ENCODE results near the gene IQSEC1.

The IQSEC1 gene

DNA sequence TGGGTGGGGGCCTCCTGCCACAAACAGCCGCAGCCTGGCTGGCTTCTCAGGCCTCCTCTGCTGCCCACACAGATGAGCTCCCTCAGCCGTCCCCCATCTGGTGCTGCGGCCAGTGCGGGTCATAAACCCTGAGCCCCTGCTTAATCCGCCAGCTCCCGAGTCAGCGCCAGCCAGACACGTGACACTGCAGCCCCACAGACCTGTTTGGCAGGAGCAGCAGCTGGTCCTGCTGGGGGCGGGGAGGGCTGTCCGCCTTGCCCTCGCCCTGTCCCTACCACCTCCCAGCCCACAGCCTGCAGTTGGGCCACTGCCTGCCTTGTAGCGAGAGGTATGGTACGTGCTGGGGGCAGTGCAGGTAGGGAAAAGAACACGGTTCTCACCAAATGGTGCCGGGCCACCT lies 86.2 kb downstream of the IQSEC1 start:
- no peak overlapping the region for H3K9ac ChIP-seq (ENCODE audit: low read length)
- H3K9me2 ChIP-seq (replicated peaks; ENCODE audit: insufficient read depth, low read length) = no peaks in the 10 kb centered on the region
- H3K27me3 ChIP-seq (ENCODE audit: low read length) = no peaks in the 10 kb centered on the region
- no peak overlapping the region for H3K27ac ChIP-seq (ENCODE audit: low read depth, low read length)
- H2AFZ ChIP-seq (ENCODE audit: low read depth, low read length, severe bottlenecking) = no peak overlapping the region
- no peak for TF ChIP-seq EZH2phosphoT487 (conservative IDR thresholded peaks at IDR 0.05; ENCODE audit: low read length)
- TF ChIP-seq, protein P1, sequence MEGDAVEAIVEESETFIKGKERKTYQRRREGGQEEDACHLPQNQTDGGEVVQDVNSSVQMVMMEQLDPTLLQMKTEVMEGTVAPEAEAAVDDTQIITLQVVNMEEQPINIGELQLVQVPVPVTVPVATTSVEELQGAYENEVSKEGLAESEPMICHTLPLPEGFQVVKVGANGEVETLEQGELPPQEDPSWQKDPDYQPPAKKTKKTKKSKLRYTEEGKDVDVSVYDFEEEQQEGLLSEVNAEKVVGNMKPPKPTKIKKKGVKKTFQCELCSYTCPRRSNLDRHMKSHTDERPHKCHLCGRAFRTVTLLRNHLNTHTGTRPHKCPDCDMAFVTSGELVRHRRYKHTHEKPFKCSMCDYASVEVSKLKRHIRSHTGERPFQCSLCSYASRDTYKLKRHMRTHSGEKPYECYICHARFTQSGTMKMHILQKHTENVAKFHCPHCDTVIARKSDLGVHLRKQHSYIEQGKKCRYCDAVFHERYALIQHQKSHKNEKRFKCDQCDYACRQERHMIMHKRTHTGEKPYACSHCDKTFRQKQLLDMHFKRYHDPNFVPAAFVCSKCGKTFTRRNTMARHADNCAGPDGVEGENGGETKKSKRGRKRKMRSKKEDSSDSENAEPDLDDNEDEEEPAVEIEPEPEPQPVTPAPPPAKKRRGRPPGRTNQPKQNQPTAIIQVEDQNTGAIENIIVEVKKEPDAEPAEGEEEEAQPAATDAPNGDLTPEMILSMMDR (IDR thresholded peaks at IDR 0.05; ENCODE audit: insufficient read depth, low read length, poor library complexity, severe bottlenecking) = no peak
- no peaks in the 10 kb centered on the region for H3K9me3 ChIP-seq (ENCODE audit: insufficient read depth, low read length)
- H3K79me2 ChIP-seq (ENCODE audit: insufficient read depth, low read length) = no peaks in the 10 kb centered on the region
- H3K4me3 ChIP-seq (ENCODE audit: insufficient read depth, low read length, poor library complexity, severe bottlenecking) = no peak overlapping the region
- no peaks in the 10 kb centered on the region for H3K36me3 ChIP-seq (ENCODE audit: low read length)
- no peaks in the 10 kb centered on the region for H3F3A ChIP-seq (ENCODE audit: insufficient read depth)
- H4K20me1 ChIP-seq (ENCODE audit: low read depth, low read length) = no peaks in the 10 kb centered on the region
- no peak overlapping the region for H3K4me2 ChIP-seq (ENCODE audit: low read depth, low read length, poor library complexity, severe bottlenecking)

DNA sequence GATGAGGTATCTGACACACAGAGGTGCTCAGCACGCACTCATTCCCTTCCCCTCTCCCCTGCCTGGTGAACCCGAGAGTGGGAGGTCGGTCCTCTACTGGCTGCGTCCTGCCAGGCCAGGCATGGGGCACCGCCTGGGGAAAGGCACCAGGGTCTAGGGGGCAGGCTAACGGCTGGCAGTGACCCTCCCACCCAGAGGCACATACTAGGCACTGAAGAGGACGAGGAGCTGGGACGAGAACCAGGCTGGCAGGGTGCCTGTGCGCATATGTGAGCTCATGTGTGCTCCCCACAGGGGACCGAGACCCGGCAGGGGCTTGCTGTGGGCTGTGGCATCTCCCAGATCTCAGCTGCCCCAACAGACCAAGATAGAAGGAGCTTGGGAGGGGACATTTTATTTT lies 86.7 kb downstream of the IQSEC1 start:
- no peak for TF ChIP-seq EZH2phosphoT487 (conservative IDR thresholded peaks at IDR 0.05; ENCODE audit: low read length)
- TF ChIP-seq, protein P1 (IDR thresholded peaks at IDR 0.05; ENCODE audit: insufficient read depth, low read length, poor library complexity, severe bottlenecking) = no peak
- no peaks in the 10 kb centered on the region for H3K36me3 ChIP-seq (ENCODE audit: low read length)
- no peak overlapping the region for H3K27ac ChIP-seq (ENCODE audit: low read depth, low read length)
- H2AFZ ChIP-seq (ENCODE audit: low read depth, low read length, severe bottlenecking) = no peak overlapping the region
- no peak overlapping the region for H3K4me3 ChIP-seq (ENCODE audit: insufficient read depth, low read length, poor library complexity, severe bottlenecking)
- H3K79me2 ChIP-seq (ENCODE audit: insufficient read depth, low read length) = no peaks in the 10 kb centered on the region
- H3F3A ChIP-seq (ENCODE audit: insufficient read depth) = no peaks in the 10 kb centered on the region
- H3K27me3 ChIP-seq (ENCODE audit: low read length) = no peaks in the 10 kb centered on the region
- H3K4me2 ChIP-seq (ENCODE audit: low read depth, low read length, poor library complexity, severe bottlenecking) = no peak overlapping the region
- H3K9me2 ChIP-seq (replicated peaks; ENCODE audit: insufficient read depth, low read length) = no peaks in the 10 kb centered on the region
- H3K9ac ChIP-seq (ENCODE audit: low read length) = no peak overlapping the region
- no peaks in the 10 kb centered on the region for H3K9me3 ChIP-seq (ENCODE audit: insufficient read depth, low read length)
- H4K20me1 ChIP-seq (ENCODE audit: low read depth, low read length) = no peaks in the 10 kb centered on the region

DNA sequence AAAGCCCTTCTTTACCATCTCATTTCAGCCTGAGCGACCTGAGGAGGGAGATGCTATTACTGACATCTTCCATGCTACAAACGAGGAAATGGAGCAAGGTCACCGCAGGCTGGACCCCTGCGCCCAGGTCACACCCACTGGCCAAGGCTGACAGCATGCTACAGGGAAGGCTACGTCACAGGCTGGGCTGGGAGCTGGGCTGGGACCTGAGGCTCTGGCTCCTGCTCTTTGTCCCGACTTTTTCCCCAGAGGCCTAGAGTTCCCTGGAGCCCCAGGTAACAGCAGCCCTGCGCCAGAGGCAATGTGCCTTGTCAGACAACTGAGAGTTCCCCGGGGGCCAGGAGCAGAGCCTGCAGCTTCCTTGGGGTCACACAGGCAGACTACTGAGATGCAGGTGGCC lies 87.2 kb downstream of the IQSEC1 start:
- Histone ChIP-seq H3K27me3 (ENCODE audit: low read length) (no peaks in the 10 kb centered on the region), H3K36me3 (ENCODE audit: low read length) (no peaks in the 10 kb centered on the region), H3K27ac (ENCODE audit: low read depth, low read length) (no peak overlapping the region), H3F3A (ENCODE audit: insufficient read depth) (no peaks in the 10 kb centered on the region), H3K9ac (ENCODE audit: low read length) (no peak overlapping the region), H3K9me2 (replicated peaks; ENCODE audit: insufficient read depth, low read length) (no peaks in the 10 kb centered on the region), H2AFZ (ENCODE audit: low read depth, low read length, severe bottlenecking) (no peak overlapping the region), H4K20me1 (ENCODE audit: low read depth, low read length) (no peaks in the 10 kb centered on the region), H3K79me2 (ENCODE audit: insufficient read depth, low read length) (no peaks in the 10 kb centered on the region), H3K9me3 (ENCODE audit: insufficient read depth, low read length) (no peaks in the 10 kb centered on the region), H3K4me3 (ENCODE audit: insufficient read depth, low read length, poor library complexity, severe bottlenecking) (no peak overlapping the region), H3K4me2 (ENCODE audit: low read depth, low read length, poor library complexity, severe bottlenecking) (no peak overlapping the region)
- TF ChIP-seq, protein P1 (IDR thresholded peaks at IDR 0.05; ENCODE audit: insufficient read depth, low read length, poor library complexity, severe bottlenecking) = no peak
- no peak for TF ChIP-seq EZH2phosphoT487 (conservative IDR thresholded peaks at IDR 0.05; ENCODE audit: low read length)
